Osteocyte (in vitro differentiated cells): ENCODE data around the gene SELENOK. TPM values are rescaled to one million over a fixed set of nuclear protein-coding genes. Genes with fewer than 3 reads are reported as not detected.

ENCODE experiments used
- DNase-seq: peaks from one replicate; pipeline ENCODE4 v3.0.0; 2021; ENCODE audit warnings: mixed read lengths; ENCODE audit not compliant: unreplicated experiment; ENCODE audit errors: extremely low spot score
- H3K27ac Mint-ChIP-seq: one replicate; pipeline ENCODE4 v1.8.0; 2021; ENCODE audit warnings: mild to moderate bottlenecking, mixed read lengths; ENCODE audit not compliant: unreplicated experiment
- H3K27me3 Mint-ChIP-seq: one replicate; pipeline ENCODE4 v1.8.0; 2021; ENCODE audit warnings: mixed read lengths; ENCODE audit not compliant: unreplicated experiment
- H3K36me3 Mint-ChIP-seq: one replicate; pipeline ENCODE4 v1.8.0; 2021; ENCODE audit warnings: mixed read lengths; ENCODE audit not compliant: unreplicated experiment
- H3K4me1 Mint-ChIP-seq: one replicate; pipeline ENCODE4 v1.8.0; 2021; ENCODE audit warnings: mixed read lengths; ENCODE audit not compliant: unreplicated experiment
- H3K4me3 Mint-ChIP-seq: one replicate; pipeline ENCODE4 v1.8.0; 2021; ENCODE audit warnings: mild to moderate bottlenecking, moderate library complexity, mixed read lengths; ENCODE audit not compliant: unreplicated experiment
- H3K9me3 Mint-ChIP-seq: one replicate; pipeline ENCODE4 v1.8.0; 2021; ENCODE audit warnings: mixed read lengths; ENCODE audit not compliant: unreplicated experiment
- CTCF ChIP-seq: fragments of 200-600 bp; sonication (generic); IDR thresholded peaks from 2 replicates; pipeline ENCODE4 v1.5.0; 2021; ENCODE audit warnings: antibody characterized with exemption, mild to moderate bottlenecking, moderate library complexity
- total RNA-seq: library from RNA; stranded (reverse); gene quantifications from 2 replicates; pipeline ENCODE4 v1.2.1, GENCODE V29; 2021

SELENOK gene
- total RNA-seq, 1 donor from 2014 or later: 32.8 TPM

GRCh38 chr3:53919741-53920140 lies 28.1 kb upstream of the SELENOK start:
- Mint-ChIP-seq H3K4me1 (no peaks in the 10 kb centered on the region), H3K4me3 (no peak overlapping the region), H3K36me3 (no peaks in the 10 kb centered on the region), H3K9me3 (peaks cover 5% of the 10 kb centered on the region), H3K27ac (no peak overlapping the region), H3K27me3 (peaks cover 29% of the 10 kb centered on the region)
- DNase-seq: no peak
- no peak for TF ChIP-seq CTCF

- Mint-ChIP-seq H3K9me3 (no peaks in the 10 kb centered on the region), H3K4me1 (no peaks in the 10 kb centered on the region), H3K27ac (no peak overlapping the region), H3K36me3 (no peaks in the 10 kb centered on the region), H3K27me3 (peaks cover 47% of the 10 kb centered on the region), H3K4me3 (no peak overlapping the region)
- TF ChIP-seq CTCF: no peak
- DNase-seq: no peak
These were observed 21.7 kb upstream of the SELENOK start for GRCh38 chr3:53913401-53913800.

- Mint-ChIP-seq H3K9me3 (no peaks in the 10 kb centered on the region), H3K27me3 (peaks cover 44% of the 10 kb centered on the region), H3K36me3 (no peaks in the 10 kb centered on the region)
These were observed 11.1 kb upstream of the SELENOK start for GRCh38 chr3:53902711-53903110.

GRCh38 chr3:53902067-53902466 lies 10.4 kb upstream of the SELENOK start:
- no peaks in the 10 kb centered on the region for H3K4me1 Mint-ChIP-seq
- peaks cover 50% of the 10 kb centered on the region for H3K27me3 Mint-ChIP-seq
- no peak for DNase-seq
- no peaks in the 10 kb centered on the region for H3K9me3 Mint-ChIP-seq
- no peak overlapping the region for H3K4me3 Mint-ChIP-seq
- no peaks in the 10 kb centered on the region for H3K36me3 Mint-ChIP-seq
- no peak for TF ChIP-seq CTCF
- no peak overlapping the region for H3K27ac Mint-ChIP-seq

More at GRCh38 chr3:53902711-53903110, 11.1 kb upstream of the SELENOK start:
- Mint-ChIP-seq H3K4me1 (no peaks in the 10 kb centered on the region), H3K4me3 (no peak overlapping the region), H3K27ac (no peak overlapping the region)
- no peak for TF ChIP-seq CTCF
- DNase-seq: no peak

DNA sequence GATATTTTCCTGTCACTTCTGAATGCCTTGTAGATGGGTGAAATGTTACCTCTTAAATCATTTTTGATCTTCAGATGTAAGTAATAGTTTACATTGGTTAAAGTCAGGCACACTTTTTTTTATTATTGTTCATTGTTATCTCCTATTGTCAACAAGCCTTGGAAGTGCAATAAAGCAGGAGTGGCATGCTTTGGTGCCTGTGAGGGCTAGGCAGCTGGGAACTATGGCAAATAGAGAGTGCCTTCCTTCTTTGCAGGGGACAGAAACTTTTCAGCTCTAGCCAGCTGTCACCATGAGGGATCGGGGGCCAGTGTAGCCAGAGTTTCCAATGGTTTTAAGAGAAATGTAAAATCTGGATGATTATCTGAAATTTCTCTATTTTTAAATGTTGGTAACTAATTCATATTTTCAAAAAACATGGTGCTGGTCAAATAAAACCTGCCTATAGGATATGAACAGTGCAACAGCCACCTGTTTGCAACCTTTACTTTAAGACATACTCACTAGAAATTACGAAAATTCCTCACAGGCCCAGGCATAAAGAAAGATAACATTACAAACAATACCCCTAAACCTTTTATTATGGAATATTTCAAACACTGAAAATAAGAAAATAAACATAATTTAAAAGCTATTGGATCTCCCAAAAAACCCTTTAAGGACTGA lies 9.1 kb upstream of the SELENOK start:
- H3K27me3 Mint-ChIP-seq: peaks cover 49% of the 10 kb centered on the region
- DNase-seq: no peak
- H3K9me3 Mint-ChIP-seq: no peaks in the 10 kb centered on the region
- no peak overlapping the region for H3K27ac Mint-ChIP-seq
- H3K4me3 Mint-ChIP-seq: no peak overlapping the region
- TF ChIP-seq CTCF: no peak
- no peaks in the 10 kb centered on the region for H3K36me3 Mint-ChIP-seq
- H3K4me1 Mint-ChIP-seq: no peaks in the 10 kb centered on the region
